ENCODE measurements around the gene CCDC33. TPM values are rescaled to one million over a fixed set of nuclear protein-coding genes. Genes with fewer than 3 reads are reported as not detected.

The CCDC33 gene
- total RNA-seq, 1 experiment from 2014 or later, result not detected

DNA sequence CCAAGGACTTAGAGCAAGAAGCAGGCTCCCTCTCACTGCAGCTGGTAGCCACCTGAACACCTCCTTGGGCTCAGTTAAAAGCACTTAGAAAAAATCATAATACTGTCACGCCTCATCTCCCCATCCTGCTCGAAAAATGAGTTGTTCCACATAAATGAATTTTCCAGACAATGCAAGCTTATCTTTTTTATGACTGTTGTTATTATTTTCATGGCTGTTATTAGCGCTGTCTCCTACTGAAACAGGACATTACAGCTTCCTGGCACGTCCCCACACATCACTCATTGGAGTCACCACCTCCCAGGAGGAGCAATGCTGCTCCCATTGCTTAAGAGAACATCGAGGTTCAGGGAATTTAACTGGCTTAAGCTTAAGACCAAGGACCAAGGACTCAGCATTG, 26.5 kb downstream of the CCDC33 start:
- H3K9me3 ChIP-seq (ENCODE audit: control insufficient read depth, insufficient read depth, low read depth, low read length), result no peaks in the 10 kb centered on the region
- ATAC-seq, result no peak
- H3K27ac ChIP-seq (ENCODE audit: low read length), result no peak overlapping the region
- no peaks in the 10 kb centered on the region for H3K36me3 ChIP-seq (ENCODE audit: control insufficient read depth, insufficient read depth, low read length)
- no peak overlapping the region for H3K4me3 ChIP-seq (ENCODE audit: low read depth in 2 of 2, low read length in 2 of 2)
- no peak for DNase-seq (ENCODE audit: low read depth, low spot score)
- no TSS peak for BruUV-seq (replicated peaks)
- in situ Hi-C loops (cut with HindIII; ENCODE audit: low pct_unique_long_range_greater_than_20kb, low sequenced_read_pairs) (no loop called here), intact Hi-C loops (cut with micrococcal nuclease; ENCODE audit: unreplicated experiment) (no loop called here)
- H3K27me3 ChIP-seq (ENCODE audit: control insufficient read depth, insufficient read depth, low read length), result peaks cover 8% of the 10 kb centered on the region; the same call in 1 of the 2 replicates
- H3K4me1 ChIP-seq (ENCODE audit: control insufficient read depth, insufficient read depth, low read length), result no peaks in the 10 kb centered on the region
- ChIA-PET CTCF (interaction anchor here (0.6 kb wide), 1 partner anchor 112 kb away, joined by 3 read pairs; no protein-coding TSS in a partner anchor), POLR2A (no interaction called here)
- TF ChIP-seq, protein P1, sequence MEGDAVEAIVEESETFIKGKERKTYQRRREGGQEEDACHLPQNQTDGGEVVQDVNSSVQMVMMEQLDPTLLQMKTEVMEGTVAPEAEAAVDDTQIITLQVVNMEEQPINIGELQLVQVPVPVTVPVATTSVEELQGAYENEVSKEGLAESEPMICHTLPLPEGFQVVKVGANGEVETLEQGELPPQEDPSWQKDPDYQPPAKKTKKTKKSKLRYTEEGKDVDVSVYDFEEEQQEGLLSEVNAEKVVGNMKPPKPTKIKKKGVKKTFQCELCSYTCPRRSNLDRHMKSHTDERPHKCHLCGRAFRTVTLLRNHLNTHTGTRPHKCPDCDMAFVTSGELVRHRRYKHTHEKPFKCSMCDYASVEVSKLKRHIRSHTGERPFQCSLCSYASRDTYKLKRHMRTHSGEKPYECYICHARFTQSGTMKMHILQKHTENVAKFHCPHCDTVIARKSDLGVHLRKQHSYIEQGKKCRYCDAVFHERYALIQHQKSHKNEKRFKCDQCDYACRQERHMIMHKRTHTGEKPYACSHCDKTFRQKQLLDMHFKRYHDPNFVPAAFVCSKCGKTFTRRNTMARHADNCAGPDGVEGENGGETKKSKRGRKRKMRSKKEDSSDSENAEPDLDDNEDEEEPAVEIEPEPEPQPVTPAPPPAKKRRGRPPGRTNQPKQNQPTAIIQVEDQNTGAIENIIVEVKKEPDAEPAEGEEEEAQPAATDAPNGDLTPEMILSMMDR (IDR thresholded peaks at IDR 0.05), result no peak
- TF ChIP-seq SIN3A (IDR thresholded peaks at IDR 0.05; ENCODE audit: borderline replicate concordance, insufficient read depth, low read depth, low read length), result no peak
- no peak for TF ChIP-seq POLR2AphosphoS5 (IDR thresholded peaks at IDR 0.05; ENCODE audit: low read depth, low read length)
- no peak for TF ChIP-seq TCF7L2 (IDR thresholded peaks at IDR 0.05; ENCODE audit: low read depth, low read length)
- TF ChIP-seq, protein P2, sequence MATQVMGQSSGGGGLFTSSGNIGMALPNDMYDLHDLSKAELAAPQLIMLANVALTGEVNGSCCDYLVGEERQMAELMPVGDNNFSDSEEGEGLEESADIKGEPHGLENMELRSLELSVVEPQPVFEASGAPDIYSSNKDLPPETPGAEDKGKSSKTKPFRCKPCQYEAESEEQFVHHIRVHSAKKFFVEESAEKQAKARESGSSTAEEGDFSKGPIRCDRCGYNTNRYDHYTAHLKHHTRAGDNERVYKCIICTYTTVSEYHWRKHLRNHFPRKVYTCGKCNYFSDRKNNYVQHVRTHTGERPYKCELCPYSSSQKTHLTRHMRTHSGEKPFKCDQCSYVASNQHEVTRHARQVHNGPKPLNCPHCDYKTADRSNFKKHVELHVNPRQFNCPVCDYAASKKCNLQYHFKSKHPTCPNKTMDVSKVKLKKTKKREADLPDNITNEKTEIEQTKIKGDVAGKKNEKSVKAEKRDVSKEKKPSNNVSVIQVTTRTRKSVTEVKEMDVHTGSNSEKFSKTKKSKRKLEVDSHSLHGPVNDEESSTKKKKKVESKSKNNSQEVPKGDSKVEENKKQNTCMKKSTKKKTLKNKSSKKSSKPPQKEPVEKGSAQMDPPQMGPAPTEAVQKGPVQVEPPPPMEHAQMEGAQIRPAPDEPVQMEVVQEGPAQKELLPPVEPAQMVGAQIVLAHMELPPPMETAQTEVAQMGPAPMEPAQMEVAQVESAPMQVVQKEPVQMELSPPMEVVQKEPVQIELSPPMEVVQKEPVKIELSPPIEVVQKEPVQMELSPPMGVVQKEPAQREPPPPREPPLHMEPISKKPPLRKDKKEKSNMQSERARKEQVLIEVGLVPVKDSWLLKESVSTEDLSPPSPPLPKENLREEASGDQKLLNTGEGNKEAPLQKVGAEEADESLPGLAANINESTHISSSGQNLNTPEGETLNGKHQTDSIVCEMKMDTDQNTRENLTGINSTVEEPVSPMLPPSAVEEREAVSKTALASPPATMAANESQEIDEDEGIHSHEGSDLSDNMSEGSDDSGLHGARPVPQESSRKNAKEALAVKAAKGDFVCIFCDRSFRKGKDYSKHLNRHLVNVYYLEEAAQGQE (IDR thresholded peaks at IDR 0.05; ENCODE audit: insufficient read depth in 1 of 2, low read depth in 2 of 2, low read length in 1 of 2), result no peak

DNA sequence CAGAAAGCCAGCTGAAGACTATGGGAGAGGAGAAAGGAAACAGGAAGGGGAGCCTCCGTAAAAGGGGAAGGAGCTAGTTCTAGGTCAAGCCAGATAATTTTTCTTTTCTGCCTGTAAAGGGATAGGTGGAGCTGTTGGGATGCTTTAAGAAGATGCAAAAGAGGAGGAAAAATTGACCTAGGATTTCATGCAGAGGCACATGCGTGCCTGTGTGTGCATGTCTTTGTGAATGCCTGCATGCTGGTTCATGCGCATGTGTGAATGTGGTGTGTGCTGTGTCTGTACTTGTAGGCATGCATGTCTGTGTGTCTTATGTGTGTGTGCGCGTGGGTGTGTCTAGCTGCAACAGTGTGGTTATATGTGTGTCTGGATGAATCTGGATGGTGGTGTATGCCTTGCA, 27.3 kb downstream of the CCDC33 start:
- Histone ChIP-seq H3K4me1 (ENCODE audit: control insufficient read depth, insufficient read depth, low read length) (no peaks in the 10 kb centered on the region), H3K27ac (ENCODE audit: low read length) (no peak overlapping the region), H3K36me3 (ENCODE audit: control insufficient read depth, insufficient read depth, low read length) (no peaks in the 10 kb centered on the region), H3K27me3 (ENCODE audit: control insufficient read depth, insufficient read depth, low read length) (peaks cover 8% of the 10 kb centered on the region; the same call in 1 of the 2 replicates), H3K4me3 (ENCODE audit: low read depth in 2 of 2, low read length in 2 of 2) (no peak overlapping the region), H3K9me3 (ENCODE audit: control insufficient read depth, insufficient read depth, low read depth, low read length) (no peaks in the 10 kb centered on the region)
- no TSS peak for BruUV-seq (replicated peaks)
- no peak for ATAC-seq
- CTCF ChIA-PET, result interaction anchor here (1.4 kb wide), 1 partner anchor 44 kb away, joined by 3 read pairs; no protein-coding TSS in a partner anchor
- no peak for TF ChIP-seq TCF7L2 (IDR thresholded peaks at IDR 0.05; ENCODE audit: low read depth, low read length)
- TF ChIP-seq, protein P2 (IDR thresholded peaks at IDR 0.05; ENCODE audit: insufficient read depth in 1 of 2, low read depth in 2 of 2, low read length in 1 of 2), result no peak
- TF ChIP-seq POLR2AphosphoS5 (IDR thresholded peaks at IDR 0.05; ENCODE audit: low read depth, low read length), result no peak
- TF ChIP-seq, protein P1 (IDR thresholded peaks at IDR 0.05), result no peak
- no peak for TF ChIP-seq SIN3A (IDR thresholded peaks at IDR 0.05; ENCODE audit: borderline replicate concordance, insufficient read depth, low read depth, low read length)
- intact Hi-C loops (cut with micrococcal nuclease; ENCODE audit: unreplicated experiment), result no loop called here
- DNase-seq (ENCODE audit: low read depth, low spot score), result no peak
- in situ Hi-C loops (cut with HindIII; ENCODE audit: low pct_unique_long_range_greater_than_20kb, low sequenced_read_pairs), result no loop called here
- POLR2A ChIA-PET, result interaction anchor here (0.5 kb wide), 1 partner anchor 290 kb away, joined by 4 read pairs; no protein-coding TSS in a partner anchor

Data from Panc1 (cell line).